GM21526 (cell line): ENCODE data around the gene SLC25A10.
"Not testable (repeated sequence)": the region's sequence is repeated elsewhere in the genome, so short reads cannot be mapped to it uniquely, and the experiment has no call there.

Experiments
- ATAC-seq: cut with Tn5 transposase; IDR thresholded peaks from one replicate; pipeline ENCODE4 v1.9.1; 2021; ENCODE audit warnings: moderate library complexity; ENCODE audit not compliant: unreplicated experiment, low FRiP score

SLC25A10 gene

GRCh38 chr17:81717766-81718089, 5.6 kb downstream of the SLC25A10 start:
- ATAC-seq, result no peak

GRCh38 chr17:81719410-81720266, 7.6 kb downstream of the SLC25A10 start:
- no peak for ATAC-seq

- no peak for ATAC-seq
Observed at GRCh38 chr17:81720267-81721071, 8.4 kb downstream of the SLC25A10 start.

- no peak for ATAC-seq
Observed at GRCh38 chr17:81722184-81723120, 10.4 kb downstream of the SLC25A10 start.

GRCh38 chr17:81723651-81724209, 11.6 kb downstream of the SLC25A10 start:
- no peak for ATAC-seq

- ATAC-seq, result no peak
Observed at GRCh38 chr17:81725439-81725838, 13.4 kb downstream of the SLC25A10 start.

- ATAC-seq, result no peak
Observed at GRCh38 chr17:81726004-81726403, 13.9 kb downstream of the SLC25A10 start.

- no peak for ATAC-seq
Observed at GRCh38 chr17:81727324-81728031, 15.4 kb downstream of the SLC25A10 start.

GRCh38 chr17:81733507-81734404, 21.7 kb downstream of the SLC25A10 start:
- ATAC-seq, result no peak

- no peak for ATAC-seq
Observed at GRCh38 chr17:81734405-81735263, 22.6 kb downstream of the SLC25A10 start.

- no peak for ATAC-seq
Observed at GRCh38 chr17:81735264-81736102, 23.4 kb downstream of the SLC25A10 start.

GRCh38 chr17:81737947-81738800, 26.1 kb downstream of the SLC25A10 start:
- ATAC-seq, result no peak

- ATAC-seq, result no peak
Observed at GRCh38 chr17:81738801-81739393, 26.8 kb downstream of the SLC25A10 start.

- not testable (repeated sequence) for ATAC-seq
Observed at GRCh38 chr17:81739593-81739992, 27.5 kb downstream of the SLC25A10 start.

- ATAC-seq, result no peak
Observed at GRCh38 chr17:81740395-81740961, 28.4 kb downstream of the SLC25A10 start.
